Measurements from ENCODE around the gene C2CD4C. TPM values are rescaled to one million over a fixed set of nuclear protein-coding genes. Genes with fewer than 3 reads are reported as not detected.

Gene C2CD4C
- total and polyA plus RNA-seq, 2 of the 13 experiments (the other 11 are each of a cell fraction or from before 2014, with no cell fraction given), result not detected

GRCh38 chr19:392375-392970 lies 16.5 kb downstream of the C2CD4C start:
- 7% methylated on average over 12 of the region's 17 CpGs for WGBS (ENCODE audit: low lambda C conversion rate)
- ChIA-PET POLR2A (no interaction called here), CTCF (ENCODE audit: low intra/inter-chr PET ratio, low total read pairs) (no interaction called here)
- no peak for DNase-seq (ENCODE audit: low spot score)
- Histone ChIP-seq H3K27ac (ENCODE audit: extremely low read length, insufficient read depth, low read length) (no peak overlapping the region), H4K20me1 (ENCODE audit: insufficient read depth, low read length) (no peaks in the 10 kb centered on the region), H3K4me3 (replicated peaks in 1 of 3; ENCODE audit: insufficient read depth in 1 of 3, low read depth in 2 of 3, low read length in 3 of 3) (no peak overlapping the region), H3K79me2 (ENCODE audit: insufficient read depth, low read length) (no peaks in the 10 kb centered on the region), H3K27me3 (ENCODE audit: control insufficient read depth in 1 of 2, insufficient read depth in 2 of 2, low read length in 2 of 2) (peaks cover 20 to 49% of the 10 kb centered on the region in 2 experiments; a peak in 4 of 5 replicates), H3K9ac (ENCODE audit: insufficient read depth, low read depth, low read length) (no peak overlapping the region), H3K36me3 (replicated peaks in 1 of 2; ENCODE audit: control insufficient read depth in 1 of 2, insufficient read depth in 2 of 2, low read length in 2 of 2) (no peaks in the 10 kb centered on the region), H3K4me1 (ENCODE audit: insufficient read depth, low read length) (no peaks in the 10 kb centered on the region), H3K4me2 (ENCODE audit: low read depth, low read length) (no peak overlapping the region), H2AFZ (ENCODE audit: low read length) (no peak overlapping the region), H3K9me3 (ENCODE audit: low read length) (peaks cover 8% of the 10 kb centered on the region)
- FAIRE-seq, result no peak
- intact Hi-C loops (cut with micrococcal nuclease; ENCODE audit: unreplicated experiment), result no loop called here
- TF ChIP-seq CEBPG (CRISPR knock-in tag; IDR thresholded peaks at IDR 0.05) (no peak), MNT (IDR thresholded peaks at IDR 0.05) (peak; percentile 96), CEBPB (IDR thresholded peaks at IDR 0.05; ENCODE audit: borderline replicate concordance, low read depth, low read length) (peak; percentile 51; the same call in 1 of the 2 replicates)
- no peak for ATAC-seq
- in situ Hi-C loops (cut with HindIII; ENCODE audit: extremely low pct_ligation_motif_present, low pct_unique_long_range_greater_than_20kb), result no loop called here
- BruUV-seq (replicated peaks), result no TSS peak

- in situ Hi-C loops (cut with HindIII; ENCODE audit: extremely low pct_ligation_motif_present, low pct_unique_long_range_greater_than_20kb), result no loop called here
- CTCF ChIA-PET (ENCODE audit: low intra/inter-chr PET ratio, low total read pairs), result no interaction called here
- intact Hi-C loops (cut with micrococcal nuclease; ENCODE audit: unreplicated experiment), result no loop called here
- TF ChIP-seq NR0B2 (CRISPR knock-in tag; IDR thresholded peaks at IDR 0.05) (no peak), ZNF414 (CRISPR knock-in tag; IDR thresholded peaks at IDR 0.05) (no peak), RAD51 (IDR thresholded peaks at IDR 0.05; ENCODE audit: borderline replicate concordance) (no peak), ZEB1 (IDR thresholded peaks at IDR 0.05; ENCODE audit: insufficient replicate concordance, low read depth) (no peak)
- no peaks in the 10 kb centered on the region for H3K79me2 ChIP-seq (ENCODE audit: insufficient read depth, low read length)
- no peak overlapping the region for H3K4me2 ChIP-seq (ENCODE audit: low read depth, low read length)
- FAIRE-seq, result no peak
- no peak overlapping the region for H3K4me3 ChIP-seq (replicated peaks in 1 of 3; ENCODE audit: insufficient read depth in 1 of 3, low read depth in 2 of 3, low read length in 3 of 3)
- no TSS peak for BruUV-seq (replicated peaks)
- ATAC-seq, result no peak
- peaks cover 8% of the 10 kb centered on the region for H3K9me3 ChIP-seq (ENCODE audit: low read length)
- POLR2A ChIA-PET, result no interaction called here
- H3K27ac ChIP-seq (ENCODE audit: extremely low read length, insufficient read depth, low read length), result no peak overlapping the region
- DNase-seq (ENCODE audit: low spot score), result no peak
- H3K27me3 ChIP-seq (ENCODE audit: control insufficient read depth in 1 of 2, insufficient read depth in 2 of 2, low read length in 2 of 2), result peaks cover 20 to 50% of the 10 kb centered on the region in 2 experiments; a peak in 4 of 5 replicates
- no peak overlapping the region for H2AFZ ChIP-seq (ENCODE audit: low read length)
- whole genome bisulfite sequencing (ENCODE audit: low lambda C conversion rate), result 37% methylated on average over 23 of the region's 30 CpGs
- H3K9ac ChIP-seq (ENCODE audit: insufficient read depth, low read depth, low read length), result no peak overlapping the region
- H3K36me3 ChIP-seq (replicated peaks in 1 of 2; ENCODE audit: control insufficient read depth in 1 of 2, insufficient read depth in 2 of 2, low read length in 2 of 2), result no peaks in the 10 kb centered on the region
- no peaks in the 10 kb centered on the region for H3K4me1 ChIP-seq (ENCODE audit: insufficient read depth, low read length)
- no peaks in the 10 kb centered on the region for H4K20me1 ChIP-seq (ENCODE audit: insufficient read depth, low read length)
These were observed 17.1 kb downstream of the C2CD4C start for GRCh38 chr19:391726-392374.
